ENCODE results near the gene SMURF2.

Gene SMURF2

DNA sequence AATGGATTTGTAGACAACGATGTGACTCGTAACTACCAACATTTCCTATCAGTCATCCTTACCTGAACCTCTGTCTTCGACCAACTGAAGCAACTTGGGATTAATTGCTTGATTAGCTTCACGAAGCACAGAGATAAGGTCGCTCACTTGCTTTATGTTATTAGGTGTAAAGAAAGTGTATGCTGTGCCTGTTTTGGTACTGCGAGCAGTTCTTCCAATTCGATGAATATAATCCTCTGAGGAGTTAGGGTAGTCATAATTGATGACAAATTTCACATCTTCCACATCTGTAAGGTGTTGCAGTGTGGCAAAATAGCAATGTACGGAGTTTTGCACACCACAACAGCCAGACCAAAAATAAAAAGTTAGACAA is 161.6 kb downstream of the SMURF2 start:
- no peak for DNase-seq
- Histone ChIP-seq H3K27me3 (no peaks in the 10 kb centered on the region), H3K9me3 (no peaks in the 10 kb centered on the region), H3K36me3 (peaks cover 62 to 75% (median 63%) of the 10 kb centered on the region in 3 donors), H3K4me1 (peaks cover 14 to 82% (median 57%) of the 10 kb centered on the region in 4 donors), H3K27ac (no peak overlapping the region), H3K4me3 (no peak overlapping the region)
- intact Hi-C loops (cut with DNase I; ENCODE audit: low total_unique reads): no loop called here
- TF ChIP-seq, protein P1, sequence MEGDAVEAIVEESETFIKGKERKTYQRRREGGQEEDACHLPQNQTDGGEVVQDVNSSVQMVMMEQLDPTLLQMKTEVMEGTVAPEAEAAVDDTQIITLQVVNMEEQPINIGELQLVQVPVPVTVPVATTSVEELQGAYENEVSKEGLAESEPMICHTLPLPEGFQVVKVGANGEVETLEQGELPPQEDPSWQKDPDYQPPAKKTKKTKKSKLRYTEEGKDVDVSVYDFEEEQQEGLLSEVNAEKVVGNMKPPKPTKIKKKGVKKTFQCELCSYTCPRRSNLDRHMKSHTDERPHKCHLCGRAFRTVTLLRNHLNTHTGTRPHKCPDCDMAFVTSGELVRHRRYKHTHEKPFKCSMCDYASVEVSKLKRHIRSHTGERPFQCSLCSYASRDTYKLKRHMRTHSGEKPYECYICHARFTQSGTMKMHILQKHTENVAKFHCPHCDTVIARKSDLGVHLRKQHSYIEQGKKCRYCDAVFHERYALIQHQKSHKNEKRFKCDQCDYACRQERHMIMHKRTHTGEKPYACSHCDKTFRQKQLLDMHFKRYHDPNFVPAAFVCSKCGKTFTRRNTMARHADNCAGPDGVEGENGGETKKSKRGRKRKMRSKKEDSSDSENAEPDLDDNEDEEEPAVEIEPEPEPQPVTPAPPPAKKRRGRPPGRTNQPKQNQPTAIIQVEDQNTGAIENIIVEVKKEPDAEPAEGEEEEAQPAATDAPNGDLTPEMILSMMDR (IDR thresholded peaks at IDR 0.05): no peak

DNA sequence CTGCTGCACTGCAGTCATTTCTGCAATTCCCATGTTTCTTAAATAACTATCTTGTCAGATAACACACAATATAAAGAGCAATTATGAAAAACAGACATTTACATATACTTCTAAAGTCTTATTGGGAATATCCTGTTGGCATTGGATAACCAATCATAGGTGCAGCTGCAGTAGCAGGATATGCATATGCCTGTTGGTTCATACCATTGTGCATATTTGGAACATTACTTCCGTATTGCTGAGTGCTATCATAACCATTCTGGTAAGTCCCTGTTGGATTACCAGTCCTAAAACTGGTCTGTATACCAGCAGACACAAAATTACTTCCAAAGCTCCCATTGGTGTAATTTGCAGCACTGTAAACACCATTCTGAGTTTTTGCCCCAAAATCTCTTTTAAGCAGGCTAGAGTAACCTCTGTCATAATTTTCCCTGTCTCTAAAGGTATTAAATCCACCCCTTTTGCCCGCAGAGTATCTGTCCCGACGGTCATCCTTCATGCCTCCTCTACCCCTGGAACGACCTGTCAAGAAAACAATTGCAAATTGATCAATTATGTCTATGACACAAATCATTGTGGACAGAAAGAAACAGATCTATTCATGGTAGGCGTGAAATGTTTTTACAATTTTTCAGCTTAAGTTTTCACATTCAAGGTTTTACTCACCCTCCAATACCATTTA is 162.2 kb downstream of the SMURF2 start:
- TF ChIP-seq, protein P1 (IDR thresholded peaks at IDR 0.05): no peak
- peaks cover 14 to 87% (median 62%) of the 10 kb centered on the region in 4 donors for H3K4me1 ChIP-seq
- intact Hi-C loops (cut with DNase I; ENCODE audit: low total_unique reads): loop anchor here (5.0 kb wide), 1 partner anchor 78 kb away; no protein-coding TSS in a partner anchor
- H3K36me3 ChIP-seq: peaks cover 62 to 75% (median 63%) of the 10 kb centered on the region in 3 donors
- H3K27me3 ChIP-seq: no peaks in the 10 kb centered on the region
- DNase-seq: no peak
- H3K9me3 ChIP-seq: no peaks in the 10 kb centered on the region
- no peak overlapping the region for H3K4me3 ChIP-seq
- H3K27ac ChIP-seq: no peak overlapping the region

DNA sequence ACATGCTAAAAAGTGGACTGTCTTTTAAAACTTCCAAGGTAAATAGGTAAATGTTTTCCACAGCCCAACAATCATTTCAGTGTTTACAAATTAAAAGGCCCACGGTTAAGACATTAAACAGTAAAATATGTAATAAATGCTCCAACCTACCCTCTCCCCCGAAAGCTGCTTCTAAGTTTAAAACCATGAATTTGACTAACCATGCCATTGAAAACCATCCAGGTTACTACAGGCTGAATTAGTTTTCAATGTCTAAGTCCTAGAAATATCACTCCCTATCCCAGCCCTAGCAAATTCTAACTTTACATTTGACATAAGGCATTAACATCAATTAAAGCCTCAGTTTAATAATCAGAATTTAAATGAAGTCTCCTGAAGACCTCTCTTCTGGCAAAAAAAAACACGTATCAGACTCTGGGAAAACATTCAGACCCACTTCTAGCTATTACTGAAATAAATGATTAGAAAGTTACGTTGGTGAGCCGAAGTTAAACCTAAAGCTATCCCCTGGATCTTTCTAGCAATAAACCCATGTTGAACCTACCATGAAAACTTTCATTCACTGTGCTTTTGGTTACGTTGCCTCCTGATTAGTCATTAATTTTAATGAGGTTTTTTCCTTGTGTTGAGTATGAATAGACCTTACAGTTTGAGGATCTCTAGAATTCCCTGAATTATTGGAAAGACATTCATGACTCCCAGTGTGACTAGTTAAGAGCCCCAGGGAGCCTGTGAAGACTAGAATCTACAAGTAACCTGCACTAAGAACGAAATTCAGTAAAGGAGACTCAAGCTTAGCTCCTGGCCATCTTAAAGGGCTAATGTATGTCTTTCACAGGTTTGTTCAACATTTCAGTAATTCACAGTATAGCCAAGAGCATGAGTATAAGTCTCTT is 163.6 kb downstream of the SMURF2 start:
- TF ChIP-seq, protein P1 (IDR thresholded peaks at IDR 0.05): no peak

DNA sequence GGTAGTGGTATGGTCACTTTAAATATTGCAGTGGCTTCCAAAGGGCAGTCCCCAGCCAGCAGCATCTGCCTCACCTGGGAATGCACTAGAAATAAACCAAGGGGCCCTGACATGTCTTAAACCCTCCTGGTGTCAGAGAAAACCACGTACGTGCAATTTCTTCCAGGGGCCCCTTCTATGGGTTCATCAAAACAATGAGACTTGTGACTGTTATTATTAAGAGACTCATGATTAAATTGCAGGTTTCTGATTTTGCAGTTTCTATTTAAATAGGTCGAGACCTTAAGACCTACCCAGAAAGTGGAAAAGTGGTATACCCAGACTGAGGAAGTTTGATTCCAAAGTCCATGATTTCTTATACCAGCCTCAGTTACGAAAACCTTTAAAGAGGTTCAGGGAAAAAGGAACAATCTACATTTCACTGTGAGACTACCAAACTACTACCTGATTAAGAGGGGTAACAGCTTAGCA is 164.5 kb downstream of the SMURF2 start:
- peak overlapping the region; percentile 74 to 75 for H3K4me3 ChIP-seq
- H3K36me3 ChIP-seq: peaks cover 44 to 60% (median 45%) of the 10 kb centered on the region in 3 donors
- no peaks in the 10 kb centered on the region for H3K9me3 ChIP-seq
- peaks cover 7 to 76% (median 49%) of the 10 kb centered on the region in 4 donors for H3K4me1 ChIP-seq
- DNase-seq: no peak
- TF ChIP-seq, protein P1 (IDR thresholded peaks at IDR 0.05): no peak
- intact Hi-C loops (cut with DNase I; ENCODE audit: low total_unique reads): loop anchor here (5.0 kb wide), 1 partner anchor 75 kb away; no protein-coding TSS in a partner anchor
- H3K27me3 ChIP-seq: no peaks in the 10 kb centered on the region
- H3K27ac ChIP-seq: peak overlapping the region; percentile 79 to 80

More for the DNA sequence above, 163.6 kb downstream of the SMURF2 start:
- no peaks in the 10 kb centered on the region for H3K27me3 ChIP-seq
- H3K27ac ChIP-seq: peak overlapping the region in 1 of 2 donors; percentile 79
- H3K4me3 ChIP-seq: no peak overlapping the region
- intact Hi-C loops (cut with DNase I; ENCODE audit: low total_unique reads): loop anchor here (5.0 kb wide), 1 partner anchor 76 kb away; no protein-coding TSS in a partner anchor
- DNase-seq: no peak
- H3K36me3 ChIP-seq: peaks cover 50 to 62% (median 55%) of the 10 kb centered on the region in 3 donors
- H3K4me1 ChIP-seq: peaks cover 11 to 86% (median 58%) of the 10 kb centered on the region in 4 donors
- no peaks in the 10 kb centered on the region for H3K9me3 ChIP-seq

DNA sequence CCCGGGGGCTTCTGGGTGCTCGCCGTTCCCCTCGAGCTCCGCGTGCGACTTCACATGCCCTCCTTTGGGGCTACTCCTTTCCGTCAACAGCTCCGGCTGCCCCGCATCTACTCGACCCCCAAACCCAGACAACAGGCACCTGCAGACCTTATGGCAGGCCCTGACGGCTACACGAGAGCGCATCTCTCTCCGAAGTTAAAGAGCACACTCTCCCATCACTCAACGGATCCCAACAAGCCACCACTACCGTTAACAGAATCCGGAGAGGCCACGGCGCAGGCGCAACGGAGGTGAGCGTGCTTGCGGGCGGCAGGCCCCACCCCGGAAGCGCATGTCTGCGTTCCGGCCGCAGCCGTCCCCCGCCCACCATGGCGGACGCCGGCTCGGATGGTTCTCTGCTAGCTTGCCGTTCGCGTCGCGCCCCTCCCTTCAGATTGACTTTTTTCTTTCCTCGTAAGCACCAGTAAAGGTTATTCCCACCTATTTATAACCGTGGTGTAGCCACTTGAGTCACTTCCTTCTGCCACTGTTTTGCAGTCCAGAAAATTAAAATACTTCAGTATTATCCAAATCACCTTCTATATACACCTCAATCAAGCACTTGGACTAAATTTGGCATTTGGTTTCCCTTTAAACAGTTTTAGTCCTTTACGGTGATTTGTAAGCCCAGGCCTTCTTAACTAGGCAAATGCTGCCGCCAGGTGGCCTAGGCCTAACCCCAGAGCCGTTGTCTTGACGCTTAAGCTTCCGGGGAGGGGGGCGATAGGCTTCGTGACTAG is 165.1 kb downstream of the SMURF2 start, which contains the start of gene POLG2:
POLG2 (minus strand) TSS at position 269 of the 779 bp plus-strand sequence; CDS start at position 183, 86 bp downstream.
- Histone ChIP-seq H3K4me1 (peaks cover 7 to 70% (median 42%) of the 10 kb centered on the region in 4 donors), H3K36me3 (peaks cover 38 to 59% (median 39%) of the 10 kb centered on the region in 3 donors), H3K9me3 (no peaks in the 10 kb centered on the region), H3K27ac (peak within 1 kb of the TSS; percentile 79 to 80), H3K27me3 (no peaks in the 10 kb centered on the region), H3K4me3 (peak within 1 kb of the TSS; percentile 74 to 75)
- peak; percentile 92 to 94 for DNase-seq
- intact Hi-C loops (cut with DNase I; ENCODE audit: low total_unique reads): loop anchor here (5.0 kb wide), 1 partner anchor 75 kb away; no protein-coding TSS in a partner anchor
- TF ChIP-seq, protein P1 (IDR thresholded peaks at IDR 0.05): peak in 1 of 2 experiments; percentile 32

Data from tibial artery (tissue), 4 donors.